OCI-LY7 (cell line): Measurements from ENCODE around the gene HYAL1.

Experiments
- EZH2phosphoT487 ChIP-seq: fragments of 200-600 bp; sonication (generic); IDR thresholded peaks from 2 replicates; pipeline ENCODE4 v1.6.1; 2018; ENCODE audit warnings: low read depth, borderline replicate concordance, mild to moderate bottlenecking, mixed run types, antibody characterized with exemption, low read length, moderate library complexity, mixed read lengths
- TF ChIP-seq, protein P1 (sequence below): fragments of 200-600 bp; sonication (generic); conservative IDR thresholded peaks from 2 replicates; pipeline ENCODE4 v1.5.1; 2014; ENCODE audit warnings: mild to moderate bottlenecking, antibody characterized with exemption, low read length, moderate library complexity, mixed read lengths

DNA sequence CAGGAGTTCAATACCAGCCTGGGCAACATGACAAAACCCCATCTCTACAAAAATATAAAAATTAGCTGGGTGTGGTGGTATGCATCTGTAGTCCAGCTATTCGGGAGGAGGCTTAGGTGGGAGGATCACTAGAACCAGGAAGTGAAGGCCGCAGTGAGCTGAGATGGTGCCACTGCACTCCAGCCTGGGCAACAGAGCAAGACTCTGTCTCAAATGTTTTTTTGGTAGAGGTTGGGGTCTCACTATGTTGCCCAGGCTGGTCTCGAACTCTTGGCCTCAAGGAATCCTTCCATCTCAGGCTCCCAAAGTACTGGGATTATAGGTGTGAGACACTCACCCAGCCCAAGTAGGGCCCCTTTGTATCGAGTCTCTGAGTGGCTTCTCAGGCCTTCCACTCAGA, 9.3 kb downstream of the HYAL1 start:
- TF ChIP-seq, protein P1, sequence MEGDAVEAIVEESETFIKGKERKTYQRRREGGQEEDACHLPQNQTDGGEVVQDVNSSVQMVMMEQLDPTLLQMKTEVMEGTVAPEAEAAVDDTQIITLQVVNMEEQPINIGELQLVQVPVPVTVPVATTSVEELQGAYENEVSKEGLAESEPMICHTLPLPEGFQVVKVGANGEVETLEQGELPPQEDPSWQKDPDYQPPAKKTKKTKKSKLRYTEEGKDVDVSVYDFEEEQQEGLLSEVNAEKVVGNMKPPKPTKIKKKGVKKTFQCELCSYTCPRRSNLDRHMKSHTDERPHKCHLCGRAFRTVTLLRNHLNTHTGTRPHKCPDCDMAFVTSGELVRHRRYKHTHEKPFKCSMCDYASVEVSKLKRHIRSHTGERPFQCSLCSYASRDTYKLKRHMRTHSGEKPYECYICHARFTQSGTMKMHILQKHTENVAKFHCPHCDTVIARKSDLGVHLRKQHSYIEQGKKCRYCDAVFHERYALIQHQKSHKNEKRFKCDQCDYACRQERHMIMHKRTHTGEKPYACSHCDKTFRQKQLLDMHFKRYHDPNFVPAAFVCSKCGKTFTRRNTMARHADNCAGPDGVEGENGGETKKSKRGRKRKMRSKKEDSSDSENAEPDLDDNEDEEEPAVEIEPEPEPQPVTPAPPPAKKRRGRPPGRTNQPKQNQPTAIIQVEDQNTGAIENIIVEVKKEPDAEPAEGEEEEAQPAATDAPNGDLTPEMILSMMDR, result no peak
- TF ChIP-seq EZH2phosphoT487, result no peak
